B cell (primary cell): ENCODE measurements around the gene ASIP. TPM values are rescaled to one million over a fixed set of nuclear protein-coding genes. Genes with fewer than 3 reads are reported as not detected.

Source experiments
- ATAC-seq: fragments of 200-7000 bp; cut with Tn5 transposase; one replicate; pipeline ENCODE4 v1.10.0; 2021; ENCODE audit warnings: low read depth, mild to moderate bottlenecking, moderate number of reproducible peaks, moderate library complexity
- CTCF ChIA-PET: fragments of 350-600 bp; sonication (Branson Sonifier 250); formaldehyde crosslinking; loops from one replicate; lab custom pipeline; 2021; ENCODE audit warnings: antibody characterized with exemption, inconsistent platforms; lab: Charles Lee
- POLR2A ChIA-PET: fragments of 350-600 bp; sonication (Branson Sonifier 250); formaldehyde crosslinking; loops from one replicate; lab custom pipeline; 2021; ENCODE audit warnings: antibody characterized with exemption; lab: Charles Lee
- DNase-seq: peaks from one replicate; pipeline ENCODE4 v3.0.0; 2013
- H2AFZ ChIP-seq: 2 replicates; pipeline ENCODE4 v1.6.1; 2012; ENCODE audit warnings: mild to moderate bottlenecking, low read depth, low read length; ENCODE audit not compliant: insufficient read depth, poor library complexity, severe bottlenecking
- H3K27ac ChIP-seq, 2 donors: 1 replicate in 1 of 2; 2 replicates in 1 of 2; pipeline ENCODE4 v1.5.1; 2012 to 2013; ENCODE audit warnings: low read length in 2 of 2, mild to moderate bottlenecking in 2 of 2, moderate library complexity in 1 of 2
- H3K27me3 ChIP-seq, 4 experiments: fragments of 200-600 bp in 1 of 4; sonication (generic) in 1 of 4; replicated peaks in 1 of 4; 1 replicate in 2 of 4; 2 replicates in 2 of 4; pipeline versions ENCODE4 v1.6.1 to v1.7.0; 2013 to 2016; ENCODE audit warnings: low read length in 3 of 4, mild to moderate bottlenecking in 2 of 4, mixed read lengths in 1 of 4, moderate library complexity in 1 of 4; ENCODE audit not compliant: insufficient read depth in 4 of 4, control insufficient read depth in 3 of 4; ENCODE audit errors: control extremely low read depth in 1 of 4
- H3K36me3 ChIP-seq, 2 experiments: replicated peaks in 1 of 2; 1 replicate in 1 of 2; 2 replicates in 1 of 2; pipeline versions ENCODE4 v1.6.1 to v1.7.1; 2013; ENCODE audit warnings: low read length in 1 of 2; ENCODE audit not compliant: insufficient read depth in 2 of 2, control insufficient read depth in 1 of 2; ENCODE audit errors: control extremely low read depth in 1 of 2, extremely low read depth in 1 of 2
- H3K4me1 ChIP-seq, 2 donors: fragments of 200-600 bp in 1 of 2; sonication (generic) in 1 of 2; 1 replicate in 1 of 2; 2 replicates in 1 of 2; pipeline versions ENCODE4 v1.5.1 to v1.6.1; 2013 to 2017; ENCODE audit warnings: low read length in 2 of 2; ENCODE audit not compliant: control insufficient read depth in 2 of 2, insufficient read depth in 2 of 2
- H3K4me2 ChIP-seq: replicated peaks from 2 replicates; pipeline ENCODE3; 2012; ENCODE audit warnings: mild to moderate bottlenecking, low read depth, low read length; ENCODE audit not compliant: poor library complexity, severe bottlenecking
- H3K4me3 ChIP-seq, 5 experiments: fragments of 200-600 bp in 1 of 5; sonication (generic) in 1 of 5; 1 replicate in 3 of 5; 2 replicates in 2 of 5; pipeline versions ENCODE4 v1.5.1 to v1.7.0; 2011 to 2016; ENCODE audit warnings: low read length in 4 of 5, mild to moderate bottlenecking in 4 of 5, low read depth in 2 of 5, control low read depth in 1 of 5, moderate library complexity in 1 of 5; ENCODE audit not compliant: insufficient read depth in 1 of 5; ENCODE audit errors: control extremely low read depth in 1 of 5, extremely low read depth in 1 of 5
- H3K79me2 ChIP-seq: fragments of 200-600 bp; sonication (generic); one replicate; pipeline ENCODE4 v1.6.0; 2016; ENCODE audit warnings: low read length; ENCODE audit not compliant: control insufficient read depth, insufficient read depth
- H3K9ac ChIP-seq: fragments of 200-600 bp; sonication (generic); 2 replicates; pipeline ENCODE4 v1.6.1; 2017; ENCODE audit warnings: mild to moderate bottlenecking, low read length, moderate library complexity
- H3K9me3 ChIP-seq, 3 donors: one replicate each; pipeline versions ENCODE4 v1.6.1 to v1.7.1; 2013; ENCODE audit warnings: low read length in 2 of 3; ENCODE audit not compliant: control insufficient read depth in 2 of 3, insufficient read depth in 1 of 3; ENCODE audit errors: control extremely low read depth in 1 of 3
- H4K20me1 ChIP-seq: 2 replicates; pipeline ENCODE4 v1.6.0; 2012; ENCODE audit warnings: mild to moderate bottlenecking, low read length; ENCODE audit not compliant: insufficient read depth, control insufficient read depth, poor library complexity, severe bottlenecking
- H3K27ac Mint-ChIP-seq: one replicate; pipeline ENCODE4 v1.8.0; 2021; ENCODE audit warnings: mixed read lengths
- H3K27me3 Mint-ChIP-seq: one replicate; pipeline ENCODE4 v1.8.0; 2021; ENCODE audit warnings: mixed read lengths
- H3K4me1 Mint-ChIP-seq: one replicate; pipeline ENCODE4 v1.8.0; 2021; ENCODE audit warnings: mixed read lengths
- H3K4me3 Mint-ChIP-seq: one replicate; pipeline ENCODE4 v1.8.0; 2021; ENCODE audit warnings: mixed read lengths
- H3K9me3 Mint-ChIP-seq: one replicate; pipeline ENCODE4 v1.8.0; 2022; ENCODE audit warnings: mixed read lengths; ENCODE audit not compliant: insufficient read depth
- CTCF ChIP-seq: fragments of 200-600 bp; IDR thresholded peaks from one replicate; pipeline ENCODE4 v1.8.0; 2022; ENCODE audit warnings: antibody characterized with exemption, mild to moderate bottlenecking
- EZH2 ChIP-seq: IDR thresholded peaks from 2 replicates; pipeline ENCODE4 v1.6.1; 2012; ENCODE audit warnings: borderline replicate concordance, low read depth, mild to moderate bottlenecking, moderate library complexity, low read length; ENCODE audit not compliant: insufficient read depth, poor library complexity, severe bottlenecking
- WGBS: methylation state at CpG from one replicate; pipeline ENCODE4 v1.1.5; 2013; ENCODE audit warnings: missing lambda C conversion rate; ENCODE audit not compliant: insufficient coverage; 5-methylcytosine and 5-hydroxymethylcytosine counted together
- intact Hi-C: fragments of 100-400 bp; cut with micrococcal nuclease; formaldehyde crosslinking; loops from one replicate; pipeline ENCODE4 v1.10.0; 2022
- polyA plus RNA-seq: library from polyadenylated mRNA; depleted of rRNA; stranded (reverse); fragments of >200 nt; gene quantifications from 2 replicates; pipeline ENCODE4 v1.2.3, GENCODE V29; 2012
- total RNA-seq, 2 donors: library from RNA; stranded (reverse); fragments of 120-200 nt in 1 of 2; gene quantifications; 1 replicate in 1 of 2; 2 replicates in 1 of 2; pipeline versions ENCODE4 v1.2.3 to v1.2.4, GENCODE V29; 2013 to 2022

ASIP gene
- total and polyA plus RNA-seq, 2 donors (not counting 1 experiment from before 2014, with no cell fraction given): 0.24 TPM; not detected in 1

DNA sequence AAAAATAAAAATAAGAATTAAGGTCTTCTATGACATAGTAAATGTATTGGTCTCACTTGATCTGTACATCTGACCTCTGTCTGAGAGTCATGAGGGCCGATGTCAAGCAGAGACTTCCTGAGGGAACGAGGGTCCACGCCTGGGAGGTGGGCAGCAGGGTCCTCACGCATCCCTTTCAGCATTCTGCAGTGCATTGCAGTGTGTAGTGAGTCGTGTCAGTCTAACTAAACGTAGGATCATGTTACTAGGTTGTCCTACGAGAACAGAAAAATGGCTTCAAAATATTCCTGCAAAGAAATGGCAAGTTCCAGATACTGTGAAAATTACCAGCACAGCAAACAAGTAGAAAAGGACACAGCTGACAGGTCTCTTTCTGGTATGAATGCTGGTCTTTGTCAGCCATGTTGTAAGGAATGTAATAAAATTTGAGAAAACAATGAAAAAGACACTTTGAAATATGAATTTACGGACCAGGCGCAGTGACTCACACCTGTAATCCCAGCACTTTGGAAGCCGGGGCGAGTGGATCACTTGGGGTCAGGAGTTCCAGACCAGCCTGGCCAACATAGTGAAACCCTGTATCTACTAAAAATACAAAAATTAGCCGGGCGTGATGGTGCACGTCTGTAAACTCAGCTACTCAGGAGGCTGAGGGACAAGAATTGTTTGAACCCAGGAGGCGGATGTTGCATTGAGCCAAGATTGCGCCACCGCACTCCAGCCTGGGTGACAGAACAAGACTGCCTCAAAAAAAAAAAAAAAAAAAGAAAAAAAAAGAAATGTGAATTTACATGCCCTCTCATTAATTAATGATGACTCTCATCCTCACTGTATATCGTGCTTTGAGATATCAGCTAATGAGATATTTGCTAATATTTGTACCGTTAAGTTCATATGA, 64.4 kb downstream of the ASIP start:
- Histone ChIP-seq H3K4me3 (no peak overlapping the region), H2AFZ (no peak overlapping the region), H3K9me3 (no peaks in the 10 kb centered on the region), H3K79me2 (peaks cover 22% of the 10 kb centered on the region), H3K4me2 (no peak overlapping the region), H3K27me3 (peaks cover 0 to 3% (median 0%) of the 10 kb centered on the region in 4 experiments), H3K9ac (no peak overlapping the region), H3K27ac (no peak overlapping the region), H3K36me3 (no peaks in the 10 kb centered on the region), H4K20me1 (no peaks in the 10 kb centered on the region), H3K4me1 (peaks cover 4 to 18% of the 10 kb centered on the region in 2 donors)
- intact Hi-C loops: no loop called here
- DNase-seq (no peak), ATAC-seq (no peak)
- POLR2A ChIA-PET: interaction anchor here (0.7 kb wide), 1 partner anchor 82 kb away, joined by 4 read pairs; no protein-coding TSS in a partner anchor
- Mint-ChIP-seq H3K9me3 (no peaks in the 10 kb centered on the region), H3K27me3 (peaks cover 3% of the 10 kb centered on the region), H3K4me1 (peaks cover 19% of the 10 kb centered on the region), H3K4me3 (no peak overlapping the region), H3K27ac (no peak overlapping the region)
- CTCF ChIA-PET: interaction anchor here (0.7 kb wide), 1 partner anchor 462 kb away, joined by 4 read pairs; no protein-coding TSS in a partner anchor
- TF ChIP-seq CTCF (no peak), EZH2 (no peak)
- 88% methylated on average over 10 of the region's 19 CpGs for WGBS

DNA sequence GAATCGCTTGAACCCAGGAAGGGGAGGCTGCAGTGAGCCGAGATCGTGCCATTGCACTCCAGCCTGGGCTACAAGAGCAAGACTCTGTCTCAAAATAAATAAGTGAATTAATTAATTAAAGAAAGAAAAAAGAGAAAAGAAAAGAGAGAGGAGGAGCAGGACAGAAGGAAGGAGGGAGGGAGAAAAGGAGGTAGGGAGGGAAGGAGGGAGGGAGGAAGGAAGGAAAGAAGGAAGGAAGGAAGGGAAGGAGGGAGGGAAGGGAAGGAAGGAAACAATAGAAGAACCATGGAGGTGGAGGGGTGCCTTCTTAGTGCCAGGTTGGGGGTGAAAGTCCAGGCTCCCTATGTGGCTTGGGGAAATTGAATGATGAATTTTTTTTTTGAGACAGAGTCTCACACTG, 68.5 kb downstream of the ASIP start:
- Histone ChIP-seq H3K79me2 (no peaks in the 10 kb centered on the region), H2AFZ (no peak overlapping the region), H3K4me1 (peaks cover 17 to 20% of the 10 kb centered on the region in 2 donors), H3K9ac (no peak overlapping the region), H3K36me3 (no peaks in the 10 kb centered on the region), H3K4me3 (no peak overlapping the region), H3K9me3 (peaks cover 0 to 3% (median 0%) of the 10 kb centered on the region in 3 donors), H3K4me2 (no peak overlapping the region), H4K20me1 (no peaks in the 10 kb centered on the region), H3K27me3 (peaks cover 0 to 18% (median 13%) of the 10 kb centered on the region in 4 experiments), H3K27ac (no peak overlapping the region)
- Mint-ChIP-seq H3K9me3 (no peaks in the 10 kb centered on the region), H3K4me1 (peaks cover 16% of the 10 kb centered on the region), H3K4me3 (no peak overlapping the region), H3K27me3 (peaks cover 13% of the 10 kb centered on the region), H3K27ac (no peak overlapping the region)
- DNase-seq: no peak
- POLR2A ChIA-PET: no interaction called here
- WGBS: no CpG with 5 or more reads among the region's 3 CpGs
- CTCF ChIA-PET: interaction anchor here (1.5 to 5.0 kb wide), 3 partner anchors 206 to 460 kb away, joined by 5 to 49 read pairs (median 7); no protein-coding TSS in a partner anchor
- TF ChIP-seq EZH2 (no peak), CTCF (no peak)
- intact Hi-C loops: loop anchor here (5.0 kb wide), 2 partner anchors 108 to 228 kb away; no protein-coding TSS in a partner anchor
- no peak for ATAC-seq
